ENCODE data around the gene PDE8A. TPM values are rescaled to one million over a fixed set of nuclear protein-coding genes. Genes with fewer than 3 reads are reported as not detected.

Gene PDE8A
- total and polyA plus RNA-seq, 10 of the 15 experiments (the other 5 are each of a cell fraction or from before 2014, with no cell fraction given), result 6.7 to 69.2 (median 27.2) TPM

DNA sequence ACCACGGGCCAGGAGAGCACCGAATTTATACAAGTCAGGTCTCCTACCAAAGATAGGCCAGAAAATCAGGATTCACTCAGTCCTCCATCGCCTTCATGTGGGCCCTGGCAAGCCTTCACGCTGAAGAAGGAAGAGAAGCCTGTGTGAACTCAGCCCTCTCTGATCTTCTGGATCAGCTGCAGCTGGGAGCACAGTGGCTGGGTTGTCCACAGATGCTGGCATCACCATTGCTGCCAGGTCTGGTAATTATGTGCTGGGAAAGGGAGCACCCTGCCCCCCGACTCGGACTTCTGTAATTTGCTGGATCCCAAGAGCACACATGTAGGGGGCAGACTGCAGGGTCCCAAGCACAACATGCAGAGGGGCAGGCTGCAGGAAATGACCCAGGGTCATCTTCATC, 12.4 kb upstream of the PDE8A start (continued):
- TF ChIP-seq HDGF (IDR thresholded peaks at IDR 0.05) (no peak), SMARCA5 (IDR thresholded peaks at IDR 0.05) (no peak), WRNIP1 (IDR thresholded peaks at IDR 0.05; ENCODE audit: borderline replicate concordance, low read depth, low read length) (no peak)
- TF ChIP-seq, protein P1, sequence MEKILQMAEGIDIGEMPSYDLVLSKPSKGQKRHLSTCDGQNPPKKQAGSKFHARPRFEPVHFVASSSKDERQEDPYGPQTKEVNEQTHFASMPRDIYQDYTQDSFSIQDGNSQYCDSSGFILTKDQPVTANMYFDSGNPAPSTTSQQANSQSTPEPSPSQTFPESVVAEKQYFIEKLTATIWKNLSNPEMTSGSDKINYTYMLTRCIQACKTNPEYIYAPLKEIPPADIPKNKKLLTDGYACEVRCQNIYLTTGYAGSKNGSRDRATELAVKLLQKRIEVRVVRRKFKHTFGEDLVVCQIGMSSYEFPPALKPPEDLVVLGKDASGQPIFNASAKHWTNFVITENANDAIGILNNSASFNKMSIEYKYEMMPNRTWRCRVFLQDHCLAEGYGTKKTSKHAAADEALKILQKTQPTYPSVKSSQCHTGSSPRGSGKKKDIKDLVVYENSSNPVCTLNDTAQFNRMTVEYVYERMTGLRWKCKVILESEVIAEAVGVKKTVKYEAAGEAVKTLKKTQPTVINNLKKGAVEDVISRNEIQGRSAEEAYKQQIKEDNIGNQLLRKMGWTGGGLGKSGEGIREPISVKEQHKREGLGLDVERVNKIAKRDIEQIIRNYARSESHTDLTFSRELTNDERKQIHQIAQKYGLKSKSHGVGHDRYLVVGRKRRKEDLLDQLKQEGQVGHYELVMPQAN (conservative IDR thresholded peaks at IDR 0.05), result no peak

DNA sequence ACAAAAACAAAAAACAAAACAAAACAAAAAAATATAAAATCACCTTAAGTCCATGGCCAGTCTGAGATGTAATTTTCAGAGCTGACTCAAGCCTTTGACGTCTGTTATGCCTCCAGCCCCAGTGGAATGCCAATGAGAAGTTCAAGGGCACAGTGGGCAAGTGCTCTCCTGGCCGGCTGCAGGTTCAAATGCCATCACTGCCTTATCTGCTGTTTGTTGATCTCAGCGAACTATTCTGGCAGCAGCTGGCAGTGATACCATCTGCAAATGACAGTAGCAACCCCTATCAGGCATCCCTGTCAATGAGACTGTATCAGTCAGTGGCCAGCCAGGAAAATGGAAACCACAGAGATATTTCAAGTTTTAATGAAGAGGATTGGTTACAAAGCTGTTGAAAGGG, 10.8 kb upstream of the PDE8A start:
- no peaks in the 10 kb centered on the region for H4K20me1 ChIP-seq (ENCODE audit: control insufficient read depth, insufficient read depth)
- H3K36me3 ChIP-seq (ENCODE audit: control insufficient read depth in 2 of 2, insufficient read depth in 2 of 2, low read length in 1 of 2), result no peaks in the 10 kb centered on the region
- no peaks in the 10 kb centered on the region for H3K79me2 ChIP-seq (ENCODE audit: control insufficient read depth, insufficient read depth, low read length)
- ChIA-PET POLR2A (no interaction called here), CTCF (interaction anchor here (1.1 kb wide), 1 partner anchor 18 kb away, joined by 4 read pairs; no protein-coding TSS in a partner anchor), RAD21 (ENCODE audit: unreplicated experiment) (no interaction called here), SMC1A (ENCODE audit: uncharacterized antibody, unreplicated experiment) (interaction anchor here (2.7 kb wide), 1 partner anchor 74 kb away, joined by 9 read pairs; no protein-coding TSS in a partner anchor)
- H2AFZ ChIP-seq (ENCODE audit: control insufficient read depth, low read depth, low read length), result no peak overlapping the region
- in situ Hi-C loops (cut with MboI) (no loop called here), intact Hi-C loops (cut with micrococcal nuclease; ENCODE audit: unreplicated experiment) (no loop called here)
- no peak for DNase-seq (ENCODE audit: low read depth, low spot score)
- H3K9ac ChIP-seq (ENCODE audit: control insufficient read depth, insufficient read depth, low read length), result no peak overlapping the region
- no peaks in the 10 kb centered on the region for H3K27me3 ChIP-seq (replicated peaks in 1 of 2; ENCODE audit: control insufficient read depth in 2 of 2, insufficient read depth in 2 of 2, low read length in 1 of 2)
- no peak overlapping the region for H3K27ac ChIP-seq (ENCODE audit: control insufficient read depth, insufficient read depth)
- BruUV-seq (replicated peaks), result no TSS peak
- no peak for FAIRE-seq
- H3K4me1 ChIP-seq (ENCODE audit: control insufficient read depth, insufficient read depth, low read length), result no peaks in the 10 kb centered on the region
- H3K4me2 ChIP-seq (ENCODE audit: control insufficient read depth, insufficient read depth), result no peak overlapping the region
- H3K4me3 ChIP-seq, result no peak overlapping the region
- ATAC-seq, result no peak
- TF ChIP-seq, protein P2, sequence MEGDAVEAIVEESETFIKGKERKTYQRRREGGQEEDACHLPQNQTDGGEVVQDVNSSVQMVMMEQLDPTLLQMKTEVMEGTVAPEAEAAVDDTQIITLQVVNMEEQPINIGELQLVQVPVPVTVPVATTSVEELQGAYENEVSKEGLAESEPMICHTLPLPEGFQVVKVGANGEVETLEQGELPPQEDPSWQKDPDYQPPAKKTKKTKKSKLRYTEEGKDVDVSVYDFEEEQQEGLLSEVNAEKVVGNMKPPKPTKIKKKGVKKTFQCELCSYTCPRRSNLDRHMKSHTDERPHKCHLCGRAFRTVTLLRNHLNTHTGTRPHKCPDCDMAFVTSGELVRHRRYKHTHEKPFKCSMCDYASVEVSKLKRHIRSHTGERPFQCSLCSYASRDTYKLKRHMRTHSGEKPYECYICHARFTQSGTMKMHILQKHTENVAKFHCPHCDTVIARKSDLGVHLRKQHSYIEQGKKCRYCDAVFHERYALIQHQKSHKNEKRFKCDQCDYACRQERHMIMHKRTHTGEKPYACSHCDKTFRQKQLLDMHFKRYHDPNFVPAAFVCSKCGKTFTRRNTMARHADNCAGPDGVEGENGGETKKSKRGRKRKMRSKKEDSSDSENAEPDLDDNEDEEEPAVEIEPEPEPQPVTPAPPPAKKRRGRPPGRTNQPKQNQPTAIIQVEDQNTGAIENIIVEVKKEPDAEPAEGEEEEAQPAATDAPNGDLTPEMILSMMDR (IDR thresholded peaks at IDR 0.05 in 2 of 3, conservative IDR thresholded peaks at IDR 0.05 in 1 of 3; ENCODE audit: control insufficient read depth in 2 of 3, extremely low read depth in 1 of 3, insufficient read depth in 1 of 3, low read depth in 3 of 3, low read length in 3 of 3), result no peak
- TF ChIP-seq FOXM1 (IDR thresholded peaks at IDR 0.05; ENCODE audit: low read depth, low read length), result no peak
- TF ChIP-seq, protein P3, sequence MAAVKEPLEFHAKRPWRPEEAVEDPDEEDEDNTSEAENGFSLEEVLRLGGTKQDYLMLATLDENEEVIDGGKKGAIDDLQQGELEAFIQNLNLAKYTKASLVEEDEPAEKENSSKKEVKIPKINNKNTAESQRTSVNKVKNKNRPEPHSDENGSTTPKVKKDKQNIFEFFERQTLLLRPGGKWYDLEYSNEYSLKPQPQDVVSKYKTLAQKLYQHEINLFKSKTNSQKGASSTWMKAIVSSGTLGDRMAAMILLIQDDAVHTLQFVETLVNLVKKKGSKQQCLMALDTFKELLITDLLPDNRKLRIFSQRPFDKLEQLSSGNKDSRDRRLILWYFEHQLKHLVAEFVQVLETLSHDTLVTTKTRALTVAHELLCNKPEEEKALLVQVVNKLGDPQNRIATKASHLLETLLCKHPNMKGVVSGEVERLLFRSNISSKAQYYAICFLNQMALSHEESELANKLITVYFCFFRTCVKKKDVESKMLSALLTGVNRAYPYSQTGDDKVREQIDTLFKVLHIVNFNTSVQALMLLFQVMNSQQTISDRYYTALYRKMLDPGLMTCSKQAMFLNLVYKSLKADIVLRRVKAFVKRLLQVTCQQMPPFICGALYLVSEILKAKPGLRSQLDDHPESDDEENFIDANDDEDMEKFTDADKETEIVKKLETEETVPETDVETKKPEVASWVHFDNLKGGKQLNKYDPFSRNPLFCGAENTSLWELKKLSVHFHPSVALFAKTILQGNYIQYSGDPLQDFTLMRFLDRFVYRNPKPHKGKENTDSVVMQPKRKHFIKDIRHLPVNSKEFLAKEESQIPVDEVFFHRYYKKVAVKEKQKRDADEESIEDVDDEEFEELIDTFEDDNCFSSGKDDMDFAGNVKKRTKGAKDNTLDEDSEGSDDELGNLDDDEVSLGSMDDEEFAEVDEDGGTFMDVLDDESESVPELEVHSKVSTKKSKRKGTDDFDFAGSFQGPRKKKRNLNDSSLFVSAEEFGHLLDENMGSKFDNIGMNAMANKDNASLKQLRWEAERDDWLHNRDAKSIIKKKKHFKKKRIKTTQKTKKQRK (IDR thresholded peaks at IDR 0.05; ENCODE audit: low read depth, low read length), result no peak
- TF ChIP-seq, protein P4, sequence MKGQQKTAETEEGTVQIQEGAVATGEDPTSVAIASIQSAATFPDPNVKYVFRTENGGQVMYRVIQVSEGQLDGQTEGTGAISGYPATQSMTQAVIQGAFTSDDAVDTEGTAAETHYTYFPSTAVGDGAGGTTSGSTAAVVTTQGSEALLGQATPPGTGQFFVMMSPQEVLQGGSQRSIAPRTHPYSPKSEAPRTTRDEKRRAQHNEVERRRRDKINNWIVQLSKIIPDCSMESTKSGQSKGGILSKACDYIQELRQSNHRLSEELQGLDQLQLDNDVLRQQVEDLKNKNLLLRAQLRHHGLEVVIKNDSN (IDR thresholded peaks at IDR 0.05; ENCODE audit: borderline replicate concordance, extremely low read length, insufficient read depth, low read depth, low read length), result no peak
- TF ChIP-seq, protein P5, sequence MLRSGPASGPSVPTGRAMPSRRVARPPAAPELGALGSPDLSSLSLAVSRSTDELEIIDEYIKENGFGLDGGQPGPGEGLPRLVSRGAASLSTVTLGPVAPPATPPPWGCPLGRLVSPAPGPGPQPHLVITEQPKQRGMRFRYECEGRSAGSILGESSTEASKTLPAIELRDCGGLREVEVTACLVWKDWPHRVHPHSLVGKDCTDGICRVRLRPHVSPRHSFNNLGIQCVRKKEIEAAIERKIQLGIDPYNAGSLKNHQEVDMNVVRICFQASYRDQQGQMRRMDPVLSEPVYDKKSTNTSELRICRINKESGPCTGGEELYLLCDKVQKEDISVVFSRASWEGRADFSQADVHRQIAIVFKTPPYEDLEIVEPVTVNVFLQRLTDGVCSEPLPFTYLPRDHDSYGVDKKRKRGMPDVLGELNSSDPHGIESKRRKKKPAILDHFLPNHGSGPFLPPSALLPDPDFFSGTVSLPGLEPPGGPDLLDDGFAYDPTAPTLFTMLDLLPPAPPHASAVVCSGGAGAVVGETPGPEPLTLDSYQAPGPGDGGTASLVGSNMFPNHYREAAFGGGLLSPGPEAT (IDR thresholded peaks at IDR 0.05; ENCODE audit: low read depth), result no peak
- no peak for TF ChIP-seq SRF (IDR thresholded peaks at IDR 0.05; ENCODE audit: low read depth in 2 of 2, low read length in 2 of 2)
- TF ChIP-seq MTA3 (IDR thresholded peaks at IDR 0.05; ENCODE audit: borderline replicate concordance, low read length), result no peak
- peaks cover 1% of the 10 kb centered on the region; the same call in 2 of the 3 replicates for H3K9me3 ChIP-seq (replicated peaks; ENCODE audit: control insufficient read depth, insufficient read depth, low read length)
- WGBS (ENCODE audit: insufficient coverage, insufficient replicate concordance, low lambda C conversion rate, missing lambda C conversion rate), result 37% methylated on average over 3 of the region's 3 CpGs
